GM19467 (cell line): Measurements from ENCODE around the gene LAMA2.

Experiments
- ATAC-seq: cut with Tn5 transposase; IDR thresholded peaks from one replicate; pipeline ENCODE4 v1.9.1; 2021; ENCODE audit warnings: mild to moderate bottlenecking, moderate library complexity; ENCODE audit not compliant: unreplicated experiment

The LAMA2 gene

DNA sequence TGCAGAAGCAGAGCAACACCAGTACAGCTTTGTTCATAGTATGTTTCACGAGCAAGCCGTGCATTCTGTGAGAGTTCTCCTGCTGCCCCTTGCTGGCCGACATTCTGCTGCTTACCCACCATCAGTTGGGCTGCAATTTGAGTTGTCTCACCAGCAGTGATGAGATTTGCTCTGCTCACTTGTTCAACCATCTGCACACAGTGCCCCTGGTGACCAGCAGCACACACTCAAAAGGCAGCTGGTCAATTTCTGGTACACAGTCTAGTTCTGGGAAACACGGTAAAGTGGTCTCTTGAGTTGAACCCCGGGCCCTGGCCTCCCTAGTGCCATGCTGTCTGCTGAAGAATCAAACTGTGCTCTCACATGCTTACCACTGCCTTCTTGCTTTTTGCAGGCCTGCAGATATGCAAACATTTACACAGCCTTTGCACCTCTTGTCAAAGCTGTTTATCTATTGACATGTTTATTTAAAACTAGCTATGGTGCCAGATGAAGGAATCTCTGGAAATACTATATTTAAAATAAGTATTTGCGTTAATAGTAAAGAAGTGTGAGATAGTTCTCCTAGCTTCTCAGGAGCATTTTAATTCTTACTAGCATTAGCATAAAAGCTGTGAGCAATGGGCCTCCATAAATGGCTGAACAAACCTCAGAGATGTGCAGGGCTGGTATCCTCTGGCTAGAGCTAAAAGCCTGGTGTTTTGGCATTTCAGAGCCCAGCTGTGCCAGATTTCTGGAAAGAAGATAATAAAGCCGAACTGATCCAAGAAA lies 592.7 kb downstream of the LAMA2 start:
- ATAC-seq, result no peak

- ATAC-seq, result no peak
Measured at GRCh38 chr6:129476248-129476564, 593.3 kb downstream of the LAMA2 start.

GRCh38 chr6:129476810-129477209 lies 593.9 kb downstream of the LAMA2 start:
- ATAC-seq, result no peak

DNA sequence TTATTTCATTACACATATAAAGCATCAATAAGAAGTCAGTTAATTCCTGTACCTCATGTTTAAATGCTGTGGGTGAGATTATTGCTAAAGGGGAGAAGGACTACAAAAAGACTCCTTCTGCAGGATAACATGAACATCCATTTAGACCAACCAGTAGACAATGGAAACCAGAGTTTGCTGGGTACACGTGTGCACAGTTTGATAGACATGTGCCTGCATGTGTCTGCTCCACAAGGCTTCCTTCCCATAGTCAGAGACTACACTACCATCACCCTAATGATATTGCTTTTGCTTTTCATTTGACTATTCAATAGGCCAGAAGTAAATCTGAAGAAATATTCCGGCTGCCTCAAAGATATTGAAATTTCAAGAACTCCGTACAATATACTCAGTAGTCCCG lies 595.4 kb downstream of the LAMA2 start:
- ATAC-seq, result no peak

DNA sequence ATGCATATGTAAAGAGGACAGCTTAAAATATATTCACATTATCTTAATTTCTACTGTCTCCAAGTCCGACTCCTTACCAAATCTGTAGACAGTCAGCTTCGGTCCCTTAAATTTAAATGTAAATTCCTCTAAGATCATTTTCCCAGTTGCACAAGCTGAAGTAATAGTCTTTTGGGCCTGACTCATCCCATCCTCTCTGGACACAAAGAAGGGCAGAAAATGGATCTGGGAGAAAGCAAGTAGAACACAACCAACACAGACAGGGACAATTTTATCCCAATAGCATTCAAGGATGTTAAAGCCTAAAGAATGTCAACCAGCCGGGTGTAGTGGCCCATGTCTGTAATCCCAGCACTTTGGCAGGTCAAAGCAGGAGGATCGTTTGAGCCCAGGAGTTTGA lies 598.8 kb downstream of the LAMA2 start:
- ATAC-seq, result no peak

- ATAC-seq, result no peak
Measured at GRCh38 chr6:129485746-129486145, 602.8 kb downstream of the LAMA2 start.

- no peak for ATAC-seq
Measured at GRCh38 chr6:129486327-129486726, 603.4 kb downstream of the LAMA2 start.

GRCh38 chr6:129488313-129488712 lies 605.4 kb downstream of the LAMA2 start:
- ATAC-seq, result no peak

DNA sequence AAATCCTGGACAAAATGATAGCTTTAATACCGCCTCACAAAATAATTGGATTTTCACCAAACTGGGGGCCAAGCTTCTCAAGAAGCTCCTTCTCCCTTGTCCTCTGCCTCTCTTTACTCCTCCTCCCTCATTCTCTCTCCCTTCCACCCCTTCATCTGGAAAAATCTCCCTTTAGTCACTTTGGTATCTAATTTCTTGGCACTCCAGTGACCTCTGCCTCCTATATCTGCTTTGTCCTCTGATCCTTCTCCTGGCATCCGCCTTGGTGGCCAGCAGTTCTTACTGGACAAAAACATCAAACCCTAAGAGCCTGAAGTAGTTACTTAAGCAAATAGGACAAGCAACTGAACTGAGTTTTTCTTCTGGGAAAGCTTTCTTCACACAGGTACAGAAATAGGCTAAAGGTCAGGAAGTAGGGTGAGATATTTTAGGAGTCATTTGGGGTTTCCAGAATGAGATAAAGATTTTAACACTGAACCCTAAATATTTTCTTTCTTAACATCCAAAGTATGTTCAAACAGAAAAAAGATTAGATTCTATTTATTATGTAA lies 606.4 kb downstream of the LAMA2 start:
- no peak for ATAC-seq

- peak; percentile 84 for ATAC-seq
Measured at GRCh38 chr6:129490521-129491255, 607.8 kb downstream of the LAMA2 start.

GRCh38 chr6:129491436-129491835 lies 608.5 kb downstream of the LAMA2 start:
- ATAC-seq, result peak; percentile 1

DNA sequence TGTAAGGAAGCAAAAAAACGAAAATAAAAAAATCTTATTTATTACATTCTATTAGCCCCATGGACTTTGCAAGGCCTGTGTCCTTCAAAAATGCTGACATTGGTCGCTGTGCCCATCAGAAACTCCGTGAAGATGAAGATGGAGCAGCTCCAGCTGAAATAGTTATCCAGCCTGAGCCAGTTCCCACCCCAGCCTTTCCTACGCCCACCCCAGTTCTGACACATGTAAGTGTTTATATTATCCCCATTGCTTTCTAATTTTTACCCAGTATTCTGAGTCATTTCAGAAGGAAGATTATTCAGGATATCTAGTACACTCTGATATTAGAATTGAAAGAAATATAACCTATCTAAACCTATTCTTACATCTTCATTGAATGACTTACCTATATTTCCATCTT lies 609.3 kb downstream of the LAMA2 start:
- no peak for ATAC-seq

GRCh38 chr6:129493354-129493902 lies 610.5 kb downstream of the LAMA2 start:
- no peak for ATAC-seq

GRCh38 chr6:129494099-129494498 lies 611.2 kb downstream of the LAMA2 start:
- ATAC-seq, result no peak

DNA sequence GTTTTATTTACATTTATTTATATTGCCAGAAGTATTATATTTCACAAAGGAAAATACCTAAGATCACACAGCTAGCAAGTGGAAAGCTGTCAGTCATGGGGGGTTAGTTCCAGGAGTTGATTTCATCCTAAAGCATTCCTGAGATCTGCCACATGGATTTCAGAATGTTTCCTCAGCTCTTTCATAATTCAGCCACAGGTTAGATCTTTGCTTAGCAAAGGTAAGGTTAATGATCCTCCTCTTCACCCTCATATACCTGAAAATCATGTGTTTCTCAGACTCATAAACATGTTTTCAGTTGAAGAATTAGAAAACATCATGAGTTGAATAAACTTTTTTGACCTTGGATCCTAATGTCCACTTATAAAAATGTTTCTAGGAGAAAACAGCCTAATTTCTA lies 611.6 kb downstream of the LAMA2 start:
- no peak for ATAC-seq

- no peak for ATAC-seq
Measured at GRCh38 chr6:129495652-129496051, 612.7 kb downstream of the LAMA2 start.

DNA sequence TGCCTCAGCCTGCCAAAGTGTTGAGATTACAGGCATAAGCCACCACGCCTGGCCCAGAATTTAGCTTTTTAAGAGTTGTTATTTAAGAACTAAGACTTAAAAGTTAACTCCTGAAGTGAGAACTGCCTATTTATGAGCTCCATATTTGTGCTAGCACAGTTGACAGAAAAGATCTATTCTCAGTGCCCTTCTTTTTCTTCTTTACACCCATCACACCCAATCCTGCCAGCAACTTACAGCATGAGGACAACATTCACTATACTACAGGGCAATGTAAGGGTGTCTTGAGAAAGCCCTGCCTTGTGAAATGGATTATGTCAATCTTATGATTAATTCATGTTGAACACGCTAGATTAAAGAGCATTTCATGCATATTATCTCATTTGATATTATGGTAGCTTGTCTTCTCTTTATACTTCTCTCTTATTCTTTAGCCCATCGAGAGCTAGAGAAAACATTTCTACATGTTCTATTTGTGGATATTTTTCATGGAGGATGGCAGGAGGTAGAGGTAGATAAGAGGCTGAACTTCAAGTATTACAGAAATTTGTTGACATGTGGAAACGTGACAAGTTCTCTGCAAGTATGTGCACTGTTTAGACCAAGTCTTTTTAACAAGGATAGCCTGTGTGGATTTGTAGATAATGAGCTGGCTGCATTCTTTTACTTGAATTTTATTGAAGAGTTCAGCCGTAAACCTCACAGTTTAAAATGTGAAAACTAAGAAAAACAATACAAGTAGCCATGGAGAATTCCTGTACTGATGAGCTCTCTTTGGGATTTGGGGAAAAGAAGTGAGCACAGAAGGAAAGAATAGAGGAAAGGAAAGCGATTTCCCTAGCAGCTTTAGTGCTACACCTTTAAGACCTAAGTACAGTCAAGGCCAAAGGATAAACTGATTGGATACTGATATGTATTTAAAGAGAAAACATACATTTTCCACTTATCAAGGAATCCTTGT lies 614.8 kb downstream of the LAMA2 start:
- no peak for ATAC-seq

- no peak for ATAC-seq
Measured at GRCh38 chr6:129498541-129498940, 615.6 kb downstream of the LAMA2 start.

DNA sequence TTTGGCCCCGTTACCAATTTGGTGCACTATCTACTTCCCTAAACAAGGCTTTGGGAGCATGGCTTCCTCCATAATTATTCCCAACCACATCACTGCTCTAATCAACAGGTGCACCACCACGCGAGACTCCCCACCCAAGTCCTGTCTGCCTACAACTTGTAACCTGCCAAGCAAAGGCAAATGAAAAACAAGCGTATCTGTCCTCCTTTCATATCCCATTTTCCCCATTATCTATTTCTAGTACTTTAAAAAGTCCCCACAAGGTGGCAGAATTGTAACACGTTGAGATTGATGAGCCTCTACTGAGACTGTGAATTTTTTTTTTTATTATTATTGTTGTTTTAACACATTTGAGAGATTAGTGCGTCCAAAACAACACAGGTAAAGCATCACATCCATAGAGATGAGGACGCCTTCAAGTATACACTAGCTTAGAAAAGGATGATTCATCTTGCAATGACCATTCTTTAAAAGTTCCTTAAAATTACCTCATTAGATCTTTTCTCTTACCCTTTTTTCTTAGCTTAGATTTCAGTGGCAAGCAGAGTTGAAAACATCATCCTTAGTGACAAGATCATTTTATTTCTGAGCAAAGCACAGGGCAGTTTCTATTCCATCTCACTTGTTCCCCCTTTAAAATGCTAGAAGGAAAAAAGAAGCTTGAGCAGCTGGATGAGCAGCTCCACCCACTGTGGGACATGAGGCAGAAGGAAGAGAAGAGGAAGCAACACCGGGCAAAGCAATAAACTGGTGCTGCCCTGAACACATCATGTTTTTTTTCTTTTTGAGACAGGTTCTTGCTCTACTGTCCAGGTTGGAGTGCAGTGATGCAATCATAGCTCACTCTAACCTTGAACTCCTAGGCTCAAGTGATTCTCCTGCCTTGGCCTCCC lies 616.3 kb downstream of the LAMA2 start:
- peak; percentile 72 for ATAC-seq

DNA sequence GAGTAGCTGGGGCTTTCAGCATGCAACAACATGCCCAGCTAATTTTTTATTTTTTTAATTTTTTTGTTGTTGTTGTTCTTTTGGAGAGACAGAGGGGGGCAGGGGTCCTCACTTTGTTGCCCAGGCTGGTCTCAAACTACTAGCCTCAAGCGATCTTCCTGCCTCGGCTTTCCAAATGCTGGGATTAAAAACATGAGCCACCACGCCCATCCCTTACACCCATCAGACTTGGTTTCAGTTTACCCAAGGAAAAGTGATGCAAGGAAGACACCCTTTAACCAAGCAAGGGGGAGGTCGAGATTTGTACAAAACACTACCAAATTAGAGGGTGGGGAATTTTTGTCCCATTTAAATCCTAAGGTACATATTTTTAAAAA lies 616.9 kb downstream of the LAMA2 start:
- ATAC-seq, result no peak
